Ishikawa (cell line): ENCODE data around the gene UNC79.

ENCODE experiments used
- CEBPB ChIP-seq: IDR thresholded peaks from 2 replicates; pipeline ENCODE4 v1.6.1; 2012
- CREB1 ChIP-seq: IDR thresholded peaks from 2 replicates; pipeline ENCODE4 v1.6.1; 2012; ENCODE audit warnings: low read depth
- EP300 ChIP-seq: IDR thresholded peaks from 2 replicates; pipeline ENCODE4 v1.6.1; 2012; ENCODE audit warnings: borderline replicate concordance
- FOXM1 ChIP-seq: IDR thresholded peaks from 2 replicates; pipeline ENCODE4 v1.6.1; 2012; ENCODE audit warnings: low read depth, borderline replicate concordance
- NFIC ChIP-seq: IDR thresholded peaks from 2 replicates; pipeline ENCODE4 v1.6.1; 2012
- RAD21 ChIP-seq: IDR thresholded peaks from 2 replicates; pipeline ENCODE4 v1.6.1; 2012; ENCODE audit warnings: low read depth
- TAF1 ChIP-seq: IDR thresholded peaks from 2 replicates; pipeline ENCODE4 v1.6.1; 2012; ENCODE audit warnings: low read depth, mild to moderate bottlenecking
- TEAD4 ChIP-seq: IDR thresholded peaks from 2 replicates; pipeline ENCODE4 v1.6.1; 2012
- ZBTB7A ChIP-seq: IDR thresholded peaks from 2 replicates; pipeline ENCODE4 v1.6.1; 2012; ENCODE audit warnings: low read depth
- TF ChIP-seq, protein P1 (sequence below): IDR thresholded peaks from 2 replicates; pipeline ENCODE4 v1.6.1; 2012
- TF ChIP-seq, protein P2 (sequence below): IDR thresholded peaks from 2 replicates; pipeline ENCODE4 v1.6.1; 2012; ENCODE audit warnings: low read depth, mild to moderate bottlenecking

DNA sequence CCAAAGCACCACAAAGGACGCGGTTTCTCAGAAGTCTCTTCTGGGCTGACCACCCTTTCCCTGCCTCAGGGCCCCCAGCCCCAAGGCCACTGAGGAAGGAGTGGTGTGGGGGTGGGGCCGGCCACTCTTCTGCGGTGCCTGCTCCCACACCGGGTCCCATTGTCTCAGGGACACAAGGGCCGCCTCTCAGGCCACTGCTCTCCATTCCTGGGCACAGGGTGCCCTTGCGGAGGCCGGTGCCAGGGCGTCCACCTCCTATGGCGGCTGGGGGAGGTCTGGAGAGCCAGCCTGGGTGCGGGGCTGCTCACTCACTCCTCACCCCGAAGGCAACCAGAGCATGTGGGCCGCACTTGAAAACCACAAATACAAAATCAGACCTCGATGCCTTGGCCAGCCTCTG, 313.4 kb downstream of the UNC79 start:
- TF ChIP-seq, protein P1, sequence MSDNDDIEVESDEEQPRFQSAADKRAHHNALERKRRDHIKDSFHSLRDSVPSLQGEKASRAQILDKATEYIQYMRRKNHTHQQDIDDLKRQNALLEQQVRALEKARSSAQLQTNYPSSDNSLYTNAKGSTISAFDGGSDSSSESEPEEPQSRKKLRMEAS = no peak
- TF ChIP-seq EP300 = no peak
- TF ChIP-seq FOXM1 = no peak
- TF ChIP-seq, protein P2, sequence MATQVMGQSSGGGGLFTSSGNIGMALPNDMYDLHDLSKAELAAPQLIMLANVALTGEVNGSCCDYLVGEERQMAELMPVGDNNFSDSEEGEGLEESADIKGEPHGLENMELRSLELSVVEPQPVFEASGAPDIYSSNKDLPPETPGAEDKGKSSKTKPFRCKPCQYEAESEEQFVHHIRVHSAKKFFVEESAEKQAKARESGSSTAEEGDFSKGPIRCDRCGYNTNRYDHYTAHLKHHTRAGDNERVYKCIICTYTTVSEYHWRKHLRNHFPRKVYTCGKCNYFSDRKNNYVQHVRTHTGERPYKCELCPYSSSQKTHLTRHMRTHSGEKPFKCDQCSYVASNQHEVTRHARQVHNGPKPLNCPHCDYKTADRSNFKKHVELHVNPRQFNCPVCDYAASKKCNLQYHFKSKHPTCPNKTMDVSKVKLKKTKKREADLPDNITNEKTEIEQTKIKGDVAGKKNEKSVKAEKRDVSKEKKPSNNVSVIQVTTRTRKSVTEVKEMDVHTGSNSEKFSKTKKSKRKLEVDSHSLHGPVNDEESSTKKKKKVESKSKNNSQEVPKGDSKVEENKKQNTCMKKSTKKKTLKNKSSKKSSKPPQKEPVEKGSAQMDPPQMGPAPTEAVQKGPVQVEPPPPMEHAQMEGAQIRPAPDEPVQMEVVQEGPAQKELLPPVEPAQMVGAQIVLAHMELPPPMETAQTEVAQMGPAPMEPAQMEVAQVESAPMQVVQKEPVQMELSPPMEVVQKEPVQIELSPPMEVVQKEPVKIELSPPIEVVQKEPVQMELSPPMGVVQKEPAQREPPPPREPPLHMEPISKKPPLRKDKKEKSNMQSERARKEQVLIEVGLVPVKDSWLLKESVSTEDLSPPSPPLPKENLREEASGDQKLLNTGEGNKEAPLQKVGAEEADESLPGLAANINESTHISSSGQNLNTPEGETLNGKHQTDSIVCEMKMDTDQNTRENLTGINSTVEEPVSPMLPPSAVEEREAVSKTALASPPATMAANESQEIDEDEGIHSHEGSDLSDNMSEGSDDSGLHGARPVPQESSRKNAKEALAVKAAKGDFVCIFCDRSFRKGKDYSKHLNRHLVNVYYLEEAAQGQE = no peak
- no peak for TF ChIP-seq CEBPB
- TF ChIP-seq ZBTB7A = no peak
- TF ChIP-seq TEAD4 = no peak
- TF ChIP-seq RAD21 = no peak
- no peak for TF ChIP-seq TAF1
- no peak for TF ChIP-seq CREB1
- TF ChIP-seq NFIC = no peak
